Measurements from ENCODE around the gene CYB5R4. TPM values are rescaled to one million over a fixed set of nuclear protein-coding genes. Genes with fewer than 3 reads are reported as not detected.

CYB5R4 gene
- total RNA-seq, 1 donor from 2014 or later = 14.6 TPM

DNA sequence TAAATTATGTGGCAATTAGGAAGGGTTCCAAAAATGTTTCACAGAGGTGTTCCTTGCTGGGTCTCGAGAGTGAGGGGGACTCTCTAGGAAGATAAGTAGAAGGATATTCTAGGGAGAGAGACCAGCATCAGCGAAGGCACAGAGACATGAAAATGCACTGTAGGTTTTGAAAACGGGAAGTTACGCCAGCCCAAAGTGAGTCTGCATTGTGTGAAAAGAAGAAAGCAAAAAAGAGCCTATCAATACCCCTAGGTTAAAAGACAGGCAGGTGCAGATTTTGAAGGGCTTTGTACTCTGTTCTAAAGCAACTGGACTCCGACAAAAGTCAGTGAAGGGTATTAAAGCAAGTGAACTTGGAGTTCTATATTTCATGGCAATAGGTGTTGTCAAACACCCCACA, 148.4 kb downstream of the CYB5R4 start:
- Mint-ChIP-seq H3K36me3 (ENCODE audit: low read depth) (no peaks in the 10 kb centered on the region), H3K27ac (ENCODE audit: unreplicated experiment) (no peak overlapping the region), H3K9me3 (no peaks in the 10 kb centered on the region), H3K27me3 (ENCODE audit: low read depth) (peaks cover 3% of the 10 kb centered on the region), H3K4me3 (no peak overlapping the region), H3K4me1 (peaks cover 3% of the 10 kb centered on the region)
- no peak for DNase-seq (ENCODE audit: low read depth, low spot score)
- TF ChIP-seq, protein P1, sequence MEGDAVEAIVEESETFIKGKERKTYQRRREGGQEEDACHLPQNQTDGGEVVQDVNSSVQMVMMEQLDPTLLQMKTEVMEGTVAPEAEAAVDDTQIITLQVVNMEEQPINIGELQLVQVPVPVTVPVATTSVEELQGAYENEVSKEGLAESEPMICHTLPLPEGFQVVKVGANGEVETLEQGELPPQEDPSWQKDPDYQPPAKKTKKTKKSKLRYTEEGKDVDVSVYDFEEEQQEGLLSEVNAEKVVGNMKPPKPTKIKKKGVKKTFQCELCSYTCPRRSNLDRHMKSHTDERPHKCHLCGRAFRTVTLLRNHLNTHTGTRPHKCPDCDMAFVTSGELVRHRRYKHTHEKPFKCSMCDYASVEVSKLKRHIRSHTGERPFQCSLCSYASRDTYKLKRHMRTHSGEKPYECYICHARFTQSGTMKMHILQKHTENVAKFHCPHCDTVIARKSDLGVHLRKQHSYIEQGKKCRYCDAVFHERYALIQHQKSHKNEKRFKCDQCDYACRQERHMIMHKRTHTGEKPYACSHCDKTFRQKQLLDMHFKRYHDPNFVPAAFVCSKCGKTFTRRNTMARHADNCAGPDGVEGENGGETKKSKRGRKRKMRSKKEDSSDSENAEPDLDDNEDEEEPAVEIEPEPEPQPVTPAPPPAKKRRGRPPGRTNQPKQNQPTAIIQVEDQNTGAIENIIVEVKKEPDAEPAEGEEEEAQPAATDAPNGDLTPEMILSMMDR (conservative IDR thresholded peaks at IDR 0.05) = no peak

DNA sequence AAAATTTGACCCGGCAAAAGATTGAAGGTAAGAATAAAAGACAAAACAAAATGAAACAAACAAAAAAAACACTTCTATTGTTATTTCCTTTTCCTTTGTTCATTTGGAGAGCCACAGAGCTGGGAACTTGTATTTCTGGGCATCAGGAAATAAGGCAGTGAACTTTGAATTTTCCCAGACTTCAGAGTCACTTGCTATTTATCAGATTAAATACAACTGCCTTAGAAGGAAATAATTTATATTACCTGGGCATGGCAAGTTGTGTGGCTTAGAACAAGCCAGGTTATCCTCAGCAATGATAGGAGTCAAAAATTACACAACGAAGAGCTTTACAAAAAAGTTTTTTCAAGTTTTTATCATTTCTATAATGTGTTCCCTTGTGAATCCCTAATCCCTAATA, 153.9 kb downstream of the CYB5R4 start:
- TF ChIP-seq, protein P1 (conservative IDR thresholded peaks at IDR 0.05) = no peak
- no peaks in the 10 kb centered on the region for H3K9me3 Mint-ChIP-seq
- no peak for DNase-seq (ENCODE audit: low read depth, low spot score)
- H3K27me3 Mint-ChIP-seq (ENCODE audit: low read depth) = peaks cover 4% of the 10 kb centered on the region
- H3K36me3 Mint-ChIP-seq (ENCODE audit: low read depth) = no peaks in the 10 kb centered on the region
- no peaks in the 10 kb centered on the region for H3K4me1 Mint-ChIP-seq
- no peak overlapping the region for H3K27ac Mint-ChIP-seq (ENCODE audit: unreplicated experiment)
- H3K4me3 Mint-ChIP-seq = no peak overlapping the region

DNA sequence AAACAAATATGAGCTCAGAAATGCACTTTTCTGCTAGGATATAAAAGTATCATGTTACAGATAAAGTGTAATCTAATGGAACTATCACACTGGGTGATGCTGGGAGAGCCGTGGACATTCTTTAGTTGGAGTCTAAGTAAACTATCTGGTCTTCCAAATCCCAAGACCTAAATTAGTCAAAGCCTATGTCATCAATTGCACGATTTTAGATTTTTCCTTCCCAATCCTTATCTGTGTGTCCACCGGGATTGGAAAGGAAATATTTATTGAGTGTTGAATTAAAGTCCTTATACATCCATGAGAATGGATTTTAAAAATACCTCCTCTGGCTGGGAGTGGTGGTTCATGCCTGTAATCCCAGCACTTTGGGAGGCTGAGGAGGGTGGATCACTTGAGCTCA, 154.4 kb downstream of the CYB5R4 start:
- DNase-seq (ENCODE audit: low read depth, low spot score) = no peak
- no peaks in the 10 kb centered on the region for H3K9me3 Mint-ChIP-seq
- H3K27me3 Mint-ChIP-seq (ENCODE audit: low read depth) = peaks cover 4% of the 10 kb centered on the region
- H3K4me1 Mint-ChIP-seq = no peaks in the 10 kb centered on the region
- TF ChIP-seq, protein P1 (conservative IDR thresholded peaks at IDR 0.05) = no peak
- no peak overlapping the region for H3K27ac Mint-ChIP-seq (ENCODE audit: unreplicated experiment)
- H3K4me3 Mint-ChIP-seq = no peak overlapping the region
- no peaks in the 10 kb centered on the region for H3K36me3 Mint-ChIP-seq (ENCODE audit: low read depth)

DNA sequence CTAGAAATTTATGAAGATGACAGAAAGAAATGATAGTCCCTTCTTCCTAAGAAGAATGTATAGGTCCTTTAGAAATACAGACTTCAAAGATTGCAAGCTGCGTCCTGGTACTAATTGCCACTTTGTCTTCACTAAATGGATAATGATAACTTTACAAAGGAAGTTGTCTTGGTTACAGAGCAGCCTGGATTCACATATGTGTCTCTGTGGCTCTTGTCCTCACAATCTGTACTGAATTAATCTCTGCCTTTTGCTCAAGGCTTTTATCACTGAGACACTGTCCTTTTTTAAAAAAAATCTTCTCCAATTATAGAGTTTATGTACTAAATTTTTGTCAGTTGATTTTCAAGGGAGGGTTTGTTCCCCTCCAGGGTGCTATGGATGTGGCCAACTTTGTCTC, 156.5 kb downstream of the CYB5R4 start:
- Mint-ChIP-seq H3K36me3 (ENCODE audit: low read depth) (no peaks in the 10 kb centered on the region), H3K4me1 (no peaks in the 10 kb centered on the region), H3K4me3 (no peak overlapping the region), H3K27me3 (ENCODE audit: low read depth) (peaks cover 4% of the 10 kb centered on the region), H3K9me3 (no peaks in the 10 kb centered on the region), H3K27ac (ENCODE audit: unreplicated experiment) (no peak overlapping the region)
- no peak for DNase-seq (ENCODE audit: low read depth, low spot score)
- TF ChIP-seq, protein P1 (conservative IDR thresholded peaks at IDR 0.05) = no peak

Other genes starting within 250 kb of the CYB5R4 start
- 8.1 and 8.7 TPM in 2 replicates for gene SNAP91, start 150.6 kb upstream of the CYB5R4 start, total RNA-seq
- 0.66 and 0.72 TPM in 2 replicates for gene RIPPLY2, start 6.3 kb upstream of the CYB5R4 start, total RNA-seq
- gene MRAP2, start 174.1 kb downstream of the CYB5R4 start, total RNA-seq = 0.93 and 1.4 TPM in 2 replicates

All from neural crest cell (in vitro differentiated cells).